Natural killer cell (primary cell): ENCODE results near the gene SYCP2. TPM values are rescaled to one million over a fixed set of nuclear protein-coding genes. Genes with fewer than 3 reads are reported as not detected.

Experiments
- ATAC-seq, 3 donors: fragments of 150-1000 bp in 2 of 3; fragments of 200-7000 bp in 1 of 3; cut with Tn5 transposase; 1 replicate in 1 of 3; 2 replicates in 2 of 3; pipeline ENCODE4 v1.10.0; 2021; ENCODE audit warnings: mild to moderate bottlenecking in 2 of 3, moderate library complexity in 2 of 3
- DNase-seq, 2 donors: peaks; one replicate each; pipeline versions ENCODE4 v3.0.0 to v3.0.0-alpha.2; 2013 to 2021; ENCODE audit warnings: mixed read lengths in 1 of 2
- H3K27ac ChIP-seq: one replicate; pipeline ENCODE4 v1.5.1; 2013; ENCODE audit warnings: mild to moderate bottlenecking, low read length
- H3K27me3 ChIP-seq: one replicate; pipeline ENCODE4 v1.6.1; 2013; ENCODE audit warnings: low read length; ENCODE audit not compliant: control insufficient read depth, insufficient read depth
- H3K36me3 ChIP-seq: one replicate; pipeline ENCODE4 v1.6.1; 2013; ENCODE audit warnings: low read length; ENCODE audit not compliant: control insufficient read depth, insufficient read depth
- H3K4me1 ChIP-seq: one replicate; pipeline ENCODE4 v1.6.1; 2013; ENCODE audit warnings: low read length; ENCODE audit not compliant: control insufficient read depth, insufficient read depth
- H3K4me3 ChIP-seq: one replicate; pipeline ENCODE4 v1.5.1; 2013; ENCODE audit warnings: low read length
- H3K9me3 ChIP-seq: one replicate; pipeline ENCODE4 v1.6.1; 2013; ENCODE audit warnings: low read length; ENCODE audit not compliant: control insufficient read depth, insufficient read depth
- H3K27ac Mint-ChIP-seq, 2 donors: one replicate each; pipeline ENCODE4 v1.8.0; 2022; ENCODE audit warnings: mild to moderate bottlenecking in 2 of 2, mixed read lengths in 2 of 2, moderate library complexity in 1 of 2
- H3K27me3 Mint-ChIP-seq, 2 donors: one replicate each; pipeline ENCODE4 v1.8.0; 2022; ENCODE audit warnings: low read depth in 2 of 2, mixed read lengths in 2 of 2
- H3K36me3 Mint-ChIP-seq: one replicate; pipeline ENCODE4 v1.8.0; 2022; ENCODE audit warnings: mixed read lengths
- H3K4me1 Mint-ChIP-seq, 2 donors: one replicate each; pipeline ENCODE4 v1.8.0; 2022; ENCODE audit warnings: mixed read lengths in 2 of 2
- H3K4me3 Mint-ChIP-seq: one replicate; pipeline ENCODE4 v1.8.0; 2022; ENCODE audit warnings: mild to moderate bottlenecking, moderate library complexity, mixed read lengths
- H3K9me3 Mint-ChIP-seq, 2 donors: one replicate each; pipeline ENCODE4 v1.8.0; 2022; ENCODE audit warnings: mixed read lengths in 2 of 2
- WGBS: methylation state at CpG from one replicate; pipeline ENCODE4 v1.1.7; 2013; ENCODE audit warnings: missing lambda C conversion rate; ENCODE audit not compliant: insufficient coverage; 5-methylcytosine and 5-hydroxymethylcytosine counted together
- intact Hi-C: fragments of 100-400 bp; cut with micrococcal nuclease; formaldehyde crosslinking; loops from one replicate; pipeline ENCODE4 v1.14.2; 2022
- total RNA-seq, 4 donors: library from RNA; stranded (reverse); fragments of 120-200 nt in 1 of 4; gene quantifications; one replicate each; pipeline versions ENCODE4 v1.2.3 to v1.2.4, GENCODE V29; 2013 to 2022
- TF ChIP-seq, protein P1 (sequence below): fragments of 200-600 bp; IDR thresholded peaks from one replicate; pipeline ENCODE4 v1.8.0; 2022; ENCODE audit warnings: antibody characterized with exemption

Gene SYCP2
- total RNA-seq, 3 donors from 2014 or later (not counting 1 experiment from before 2014, with no cell fraction given): 5.9 to 8.6 (median 7.0) TPM

DNA sequence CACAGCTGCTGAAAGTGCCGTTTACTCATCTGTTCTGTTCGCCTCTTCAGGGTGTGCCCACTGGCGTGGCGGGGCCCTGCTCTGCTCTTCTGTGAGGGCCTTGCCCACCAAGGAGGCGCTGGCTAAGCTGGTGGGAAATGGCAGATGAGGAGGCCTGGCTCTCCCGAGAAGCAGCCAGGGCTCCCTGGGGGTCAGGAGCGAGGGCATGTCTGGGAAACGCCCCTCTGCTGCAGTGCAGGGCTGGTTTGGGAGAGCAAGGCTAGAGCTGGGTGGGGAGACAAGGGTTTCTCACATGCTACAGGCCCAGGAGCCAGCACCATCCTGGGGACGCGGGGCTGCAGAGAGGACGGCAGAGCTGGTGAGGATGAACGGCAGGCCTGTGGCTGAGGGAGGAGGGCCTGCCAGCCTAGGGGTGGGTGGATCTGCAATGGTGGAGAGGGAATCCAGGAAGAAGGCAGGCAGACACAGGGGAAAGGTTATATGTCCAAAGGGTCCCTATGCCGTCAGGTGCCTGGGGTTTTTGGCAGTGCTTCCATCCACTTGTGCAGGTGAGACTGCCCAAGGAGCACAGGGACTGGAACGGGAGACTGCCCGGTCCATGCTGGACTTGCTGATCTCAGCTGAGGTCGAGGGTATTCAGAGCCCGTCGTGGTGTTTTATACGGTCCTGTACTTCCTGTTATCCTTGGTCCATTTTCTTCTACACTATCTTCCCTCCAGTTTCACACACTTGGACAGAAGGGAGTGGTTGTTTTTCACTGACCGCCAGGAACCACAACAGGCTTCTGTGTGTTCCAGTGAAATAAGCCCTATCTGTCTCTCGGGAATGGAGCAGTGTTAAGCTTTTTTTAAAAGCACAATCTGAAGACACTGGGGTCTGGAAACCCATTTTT is 119.2 kb downstream of the SYCP2 start:
- no peaks in the 10 kb centered on the region for H3K9me3 Mint-ChIP-seq
- intact Hi-C loops: no loop called here
- no peaks in the 10 kb centered on the region for H3K27me3 Mint-ChIP-seq
- H3K27ac Mint-ChIP-seq: no peak overlapping the region
- no peak overlapping the region for H3K4me3 ChIP-seq
- DNase-seq (no peak), ATAC-seq (peak in 1 of 3 donors; percentile 18)
- no peaks in the 10 kb centered on the region for H3K4me1 Mint-ChIP-seq
- 75% methylated on average over 21 of the region's 21 CpGs for WGBS
- no peaks in the 10 kb centered on the region for H3K36me3 ChIP-seq
- no peak overlapping the region for H3K4me3 Mint-ChIP-seq
- H3K27me3 ChIP-seq: no peaks in the 10 kb centered on the region
- TF ChIP-seq, protein P1, sequence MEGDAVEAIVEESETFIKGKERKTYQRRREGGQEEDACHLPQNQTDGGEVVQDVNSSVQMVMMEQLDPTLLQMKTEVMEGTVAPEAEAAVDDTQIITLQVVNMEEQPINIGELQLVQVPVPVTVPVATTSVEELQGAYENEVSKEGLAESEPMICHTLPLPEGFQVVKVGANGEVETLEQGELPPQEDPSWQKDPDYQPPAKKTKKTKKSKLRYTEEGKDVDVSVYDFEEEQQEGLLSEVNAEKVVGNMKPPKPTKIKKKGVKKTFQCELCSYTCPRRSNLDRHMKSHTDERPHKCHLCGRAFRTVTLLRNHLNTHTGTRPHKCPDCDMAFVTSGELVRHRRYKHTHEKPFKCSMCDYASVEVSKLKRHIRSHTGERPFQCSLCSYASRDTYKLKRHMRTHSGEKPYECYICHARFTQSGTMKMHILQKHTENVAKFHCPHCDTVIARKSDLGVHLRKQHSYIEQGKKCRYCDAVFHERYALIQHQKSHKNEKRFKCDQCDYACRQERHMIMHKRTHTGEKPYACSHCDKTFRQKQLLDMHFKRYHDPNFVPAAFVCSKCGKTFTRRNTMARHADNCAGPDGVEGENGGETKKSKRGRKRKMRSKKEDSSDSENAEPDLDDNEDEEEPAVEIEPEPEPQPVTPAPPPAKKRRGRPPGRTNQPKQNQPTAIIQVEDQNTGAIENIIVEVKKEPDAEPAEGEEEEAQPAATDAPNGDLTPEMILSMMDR: no peak
- no peaks in the 10 kb centered on the region for H3K36me3 Mint-ChIP-seq
- no peaks in the 10 kb centered on the region for H3K4me1 ChIP-seq
- no peak overlapping the region for H3K27ac ChIP-seq
- H3K9me3 ChIP-seq: no peaks in the 10 kb centered on the region

Other genes starting within 250 kb of the SYCP2 start
- 1 to 10 TPM; 3.5 to 6.9 (median 6.7) TPM for gene PPP1R3D, start 6.7 kb upstream of the SYCP2 start, total RNA-seq
- gene FAM217B, start 6.8 kb upstream of the SYCP2 start, total RNA-seq: 10 to 100 TPM; 17.1 to 31.1 (median 27.7) TPM
- 1 to 10 TPM; 1.2 to 2.0 (median 1.8) TPM for gene CDH26, start 24.8 kb upstream of the SYCP2 start, total RNA-seq